GM12874 (cell line): ENCODE measurements around the gene DNAH10.

ENCODE experiments used
- TF ChIP-seq, protein P1 (sequence below): IDR thresholded peaks from 2 replicates; pipeline ENCODE4 v1.5.1; 2011; ENCODE audit warnings: low read depth, mild to moderate bottlenecking, control low read depth, low read length, moderate library complexity; ENCODE audit not compliant: insufficient read depth

Gene DNAH10

DNA sequence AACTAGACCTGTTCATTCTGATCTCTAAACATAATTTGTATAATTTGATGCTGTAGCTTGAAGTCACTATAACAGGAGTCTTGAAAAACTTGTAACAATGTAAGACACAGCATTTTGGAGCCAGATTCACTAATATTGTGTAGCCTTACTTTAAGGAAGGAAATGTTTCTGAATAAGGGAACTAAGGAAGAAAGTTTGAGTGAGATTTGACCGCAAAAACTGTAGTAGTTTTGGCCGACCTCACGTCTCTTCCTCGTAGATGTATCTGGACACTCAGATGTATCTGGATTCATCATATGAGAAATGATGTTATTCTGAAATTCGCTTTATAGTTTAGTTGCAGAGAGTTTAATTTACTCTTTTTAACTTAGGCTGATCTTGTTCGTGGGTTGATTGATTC lies 13.9 kb upstream of the DNAH10 start:
- TF ChIP-seq, protein P1, sequence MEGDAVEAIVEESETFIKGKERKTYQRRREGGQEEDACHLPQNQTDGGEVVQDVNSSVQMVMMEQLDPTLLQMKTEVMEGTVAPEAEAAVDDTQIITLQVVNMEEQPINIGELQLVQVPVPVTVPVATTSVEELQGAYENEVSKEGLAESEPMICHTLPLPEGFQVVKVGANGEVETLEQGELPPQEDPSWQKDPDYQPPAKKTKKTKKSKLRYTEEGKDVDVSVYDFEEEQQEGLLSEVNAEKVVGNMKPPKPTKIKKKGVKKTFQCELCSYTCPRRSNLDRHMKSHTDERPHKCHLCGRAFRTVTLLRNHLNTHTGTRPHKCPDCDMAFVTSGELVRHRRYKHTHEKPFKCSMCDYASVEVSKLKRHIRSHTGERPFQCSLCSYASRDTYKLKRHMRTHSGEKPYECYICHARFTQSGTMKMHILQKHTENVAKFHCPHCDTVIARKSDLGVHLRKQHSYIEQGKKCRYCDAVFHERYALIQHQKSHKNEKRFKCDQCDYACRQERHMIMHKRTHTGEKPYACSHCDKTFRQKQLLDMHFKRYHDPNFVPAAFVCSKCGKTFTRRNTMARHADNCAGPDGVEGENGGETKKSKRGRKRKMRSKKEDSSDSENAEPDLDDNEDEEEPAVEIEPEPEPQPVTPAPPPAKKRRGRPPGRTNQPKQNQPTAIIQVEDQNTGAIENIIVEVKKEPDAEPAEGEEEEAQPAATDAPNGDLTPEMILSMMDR: no peak

DNA sequence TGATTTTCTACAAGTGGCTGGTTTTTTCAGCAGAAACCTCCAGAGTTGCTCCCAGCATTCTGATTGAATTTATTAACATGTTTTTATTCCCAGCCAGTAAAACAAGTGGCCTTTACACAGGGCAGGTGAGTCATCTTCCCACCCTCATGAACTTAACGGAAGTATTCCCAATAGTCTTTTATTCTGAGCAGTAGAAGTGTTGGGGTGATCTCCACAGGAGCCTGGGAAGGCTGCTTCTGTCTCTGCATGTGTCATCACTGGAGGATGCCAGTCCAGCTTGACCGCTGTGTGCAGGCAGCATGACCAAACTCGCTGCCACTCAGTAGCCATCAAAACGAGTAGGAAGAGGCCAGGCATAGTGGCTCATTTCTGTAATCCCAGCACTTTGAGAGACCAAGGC lies 13.4 kb upstream of the DNAH10 start:
- TF ChIP-seq, protein P1: no peak

DNA sequence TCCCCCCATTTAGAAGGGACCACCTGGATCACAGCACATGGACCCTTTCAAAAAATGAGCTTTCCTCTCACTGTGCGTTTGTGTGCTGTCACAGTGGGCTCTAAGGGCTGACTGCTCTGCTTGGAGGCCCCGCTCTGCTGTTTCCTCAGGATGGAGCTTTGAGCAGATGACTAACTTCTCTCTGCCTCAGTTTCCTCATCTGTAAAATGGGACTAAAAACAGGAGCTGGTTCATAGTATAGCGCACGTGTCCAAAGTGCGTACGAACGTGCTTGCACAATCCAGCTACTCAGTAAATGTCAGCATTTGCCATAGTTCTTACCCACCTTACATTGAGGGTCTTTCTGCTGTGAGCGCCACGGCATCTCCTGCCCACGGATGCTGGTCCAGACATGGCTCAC lies 12.7 kb upstream of the DNAH10 start:
- TF ChIP-seq, protein P1: no peak

DNA sequence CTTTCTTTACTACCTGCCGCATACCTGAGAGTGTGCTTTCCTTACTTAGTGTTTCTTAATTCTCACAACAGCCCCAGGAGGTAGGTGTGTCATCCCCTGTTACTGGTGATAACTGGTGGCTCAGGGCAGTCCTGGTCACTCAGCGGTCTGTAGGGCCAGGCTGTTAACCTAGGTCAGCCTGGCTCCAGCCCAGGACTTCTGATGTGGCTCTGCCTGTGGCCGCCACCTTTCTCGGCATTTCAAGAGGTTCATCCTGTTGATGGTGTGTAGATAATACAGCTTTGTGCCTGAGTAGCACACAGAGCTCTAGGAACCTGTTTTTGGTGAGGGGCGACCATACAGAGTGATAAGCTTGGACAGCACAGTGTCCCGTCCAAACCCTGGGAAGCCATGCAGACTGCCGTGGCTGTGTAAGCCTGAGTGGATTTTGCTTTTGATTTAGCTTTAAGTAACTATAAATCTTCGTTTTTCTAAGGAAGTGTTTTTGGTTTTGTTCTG lies 11.9 kb upstream of the DNAH10 start:
- TF ChIP-seq, protein P1: no peak

DNA sequence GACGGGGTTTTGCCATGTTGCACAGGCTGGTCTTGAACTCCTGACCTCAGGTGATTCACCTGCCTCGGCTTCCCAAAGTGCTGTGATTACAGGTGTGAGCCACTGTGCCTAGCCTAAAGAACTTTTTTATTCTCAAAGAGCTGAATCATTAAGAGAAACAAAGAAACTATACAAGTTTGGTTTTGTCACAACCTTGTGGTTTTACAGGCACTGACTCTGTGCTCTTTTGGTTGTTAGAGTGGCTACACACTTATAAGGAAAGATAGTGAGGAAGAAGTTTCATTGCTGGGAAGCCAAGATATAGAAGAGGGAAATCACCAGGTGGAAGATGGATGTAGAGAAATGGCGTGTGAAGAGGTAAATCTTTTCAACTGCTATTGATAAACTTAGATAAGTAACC lies 10.1 kb upstream of the DNAH10 start:
- TF ChIP-seq, protein P1: no peak

DNA sequence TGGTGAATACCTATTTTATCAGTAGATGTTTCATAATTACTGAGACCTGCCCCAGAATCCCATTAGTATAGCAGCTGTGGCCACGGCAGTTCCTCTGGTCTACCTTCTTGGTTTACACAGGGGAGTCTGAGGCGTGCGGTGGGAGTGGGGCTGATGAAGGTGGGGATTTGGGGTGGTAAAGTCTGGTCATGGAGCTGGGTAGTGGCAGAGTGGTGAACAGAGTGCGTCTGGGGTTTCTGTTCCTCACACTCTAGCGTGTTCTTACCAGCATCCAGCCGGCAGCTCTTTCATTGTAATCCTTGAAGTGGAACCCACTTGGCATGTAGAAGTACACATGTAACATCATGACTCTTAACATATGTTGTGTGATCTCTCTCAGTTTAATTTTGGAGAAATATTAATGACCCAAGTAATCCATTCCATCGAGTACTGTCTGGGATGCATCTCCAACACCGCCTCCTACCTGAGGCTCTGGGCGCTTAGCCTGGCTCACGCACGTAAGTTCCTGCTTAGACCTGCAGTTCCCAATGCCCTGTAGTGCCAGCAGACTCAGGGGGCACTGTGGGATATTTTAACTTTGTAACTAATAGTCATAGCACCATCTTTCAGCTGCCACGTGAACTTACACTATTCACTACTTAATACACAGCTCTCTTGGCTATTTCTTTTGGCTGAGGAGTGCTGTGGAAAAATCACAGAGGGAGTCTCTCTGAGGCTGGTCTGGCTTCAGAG lies 7.9 kb upstream of the DNAH10 start:
- TF ChIP-seq, protein P1: no peak

DNA sequence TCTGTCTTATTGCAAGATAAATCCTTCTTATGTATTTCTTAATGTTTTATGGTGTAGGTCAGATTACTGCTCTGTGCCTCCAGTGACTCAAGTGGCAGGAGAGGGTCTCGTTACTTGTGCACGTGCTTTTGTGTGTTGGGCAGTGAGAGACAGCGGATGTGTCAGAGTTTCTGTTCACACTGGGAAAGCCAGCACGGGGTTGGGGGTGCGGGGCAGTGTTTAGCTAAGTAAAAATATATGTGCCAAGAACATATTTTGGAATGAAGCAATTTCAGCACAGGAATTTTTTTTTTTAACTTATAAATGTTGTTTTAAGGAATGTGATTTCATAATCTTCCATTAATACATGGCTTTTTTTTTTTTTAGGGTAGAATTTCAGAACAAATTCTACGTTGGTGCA lies 4.5 kb upstream of the DNAH10 start:
- TF ChIP-seq, protein P1: no peak
